Mucosa of descending colon (tissue), 3 donors: ENCODE results near the gene BCCIP. TPM values are rescaled to one million over a fixed set of nuclear protein-coding genes. Genes with fewer than 3 reads are reported as not detected.
A peak's percentile ranks its signal among the peaks of the same experiment; 100 is the strongest.

ENCODE experiments used
- ATAC-seq: fragments of 200-7000 bp; cut with Tn5 transposase; one replicate; pipeline ENCODE4 v1.9.1; 2020; ENCODE audit warnings: mild to moderate bottlenecking, moderate library complexity
- DNase-seq, 3 donors: peaks; one replicate each; pipeline ENCODE4 v3.0.0-alpha.2; 2020
- H3K36me3 ChIP-seq: fragments of 200-600 bp; one replicate; pipeline ENCODE4 v1.8.0; 2021; ENCODE audit warnings: low read depth, mild to moderate bottlenecking
- H3K4me1 ChIP-seq: fragments of 200-600 bp; one replicate; pipeline ENCODE4 v1.8.0; 2021; ENCODE audit warnings: low read depth, mild to moderate bottlenecking
- H3K4me3 ChIP-seq: fragments of 200-600 bp; one replicate; pipeline ENCODE4 v1.8.0; 2021; ENCODE audit warnings: mild to moderate bottlenecking
- H3K9me3 ChIP-seq: fragments of 200-600 bp; one replicate; pipeline ENCODE4 v1.8.0; 2021; ENCODE audit warnings: mild to moderate bottlenecking
- intact Hi-C, 2 donors: fragments of 100-400 bp; cut with DNase I in 1 of 2; cut with micrococcal nuclease in 1 of 2; formaldehyde crosslinking; loops; one replicate each; pipeline versions ENCODE4 v1.11.0 to v1.11.1; 2022; cut with DNase I, micrococcal nuclease
- total RNA-seq, 3 donors: library from RNA; stranded (reverse); fragmentation: NEBNext Ultra II Directional in 2 of 3; extraction: Animal tissue kit (Norgen Biotek cat#: 25700) in 2 of 3; gene quantifications; one replicate each; pipeline versions ENCODE4 v1.2.1 to v1.2.4, GENCODE V29; 2021 to 2023
- TF ChIP-seq, protein P1 (sequence below): fragments of 200-600 bp; IDR thresholded peaks from one replicate; pipeline ENCODE4 v1.8.0; 2022; ENCODE audit warnings: antibody characterized with exemption, mild to moderate bottlenecking
- donor health status: DM: no; HTN: no; CAD: no; lungs with moderate emphysema.
- donor health status: DM: no; HTN: no; CAD: no.
- donor health status: DM: no; HTN: yes; CAD: no.

The BCCIP gene
- total RNA-seq, 3 donors from 2014 or later: 30.7 to 48.2 (median 41.1) TPM

DNA sequence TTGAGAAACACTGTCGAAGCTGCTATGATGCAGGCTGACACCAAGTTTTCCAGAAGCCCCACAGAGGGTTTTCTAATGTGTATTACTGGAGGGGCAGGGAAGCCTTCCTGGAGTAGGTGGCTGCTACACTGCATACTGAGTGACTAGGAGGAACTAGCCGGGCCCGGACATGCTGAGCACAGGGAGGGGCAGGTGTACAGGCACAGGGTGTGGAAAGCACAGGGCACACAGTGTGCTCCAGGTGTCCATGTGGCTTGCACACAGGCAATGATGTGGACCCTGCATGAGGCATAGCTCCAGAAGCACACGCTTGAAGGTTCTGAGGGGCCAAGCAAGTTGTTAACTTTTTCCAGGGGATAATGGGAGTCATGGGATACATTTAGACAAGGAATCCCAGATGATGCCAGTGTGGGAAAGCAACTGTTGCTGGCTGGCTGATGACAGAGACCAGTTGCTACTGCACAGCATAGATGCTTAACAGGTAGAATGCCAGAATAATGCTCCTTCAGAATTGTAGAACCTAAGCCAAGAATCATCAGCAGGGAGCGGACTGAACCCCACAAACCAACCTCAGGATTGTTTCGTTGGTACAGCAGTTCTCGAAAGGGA is 43.2 kb downstream of the BCCIP start:
- no peak overlapping the region for H3K4me3 ChIP-seq
- no peaks in the 10 kb centered on the region for H3K4me1 ChIP-seq
- no peaks in the 10 kb centered on the region for H3K9me3 ChIP-seq
- H3K36me3 ChIP-seq: no peaks in the 10 kb centered on the region
- DNase-seq: peak in 2 of 3 donors; percentile 49 to 64
- peak; percentile 96 for ATAC-seq
- TF ChIP-seq, protein P1, sequence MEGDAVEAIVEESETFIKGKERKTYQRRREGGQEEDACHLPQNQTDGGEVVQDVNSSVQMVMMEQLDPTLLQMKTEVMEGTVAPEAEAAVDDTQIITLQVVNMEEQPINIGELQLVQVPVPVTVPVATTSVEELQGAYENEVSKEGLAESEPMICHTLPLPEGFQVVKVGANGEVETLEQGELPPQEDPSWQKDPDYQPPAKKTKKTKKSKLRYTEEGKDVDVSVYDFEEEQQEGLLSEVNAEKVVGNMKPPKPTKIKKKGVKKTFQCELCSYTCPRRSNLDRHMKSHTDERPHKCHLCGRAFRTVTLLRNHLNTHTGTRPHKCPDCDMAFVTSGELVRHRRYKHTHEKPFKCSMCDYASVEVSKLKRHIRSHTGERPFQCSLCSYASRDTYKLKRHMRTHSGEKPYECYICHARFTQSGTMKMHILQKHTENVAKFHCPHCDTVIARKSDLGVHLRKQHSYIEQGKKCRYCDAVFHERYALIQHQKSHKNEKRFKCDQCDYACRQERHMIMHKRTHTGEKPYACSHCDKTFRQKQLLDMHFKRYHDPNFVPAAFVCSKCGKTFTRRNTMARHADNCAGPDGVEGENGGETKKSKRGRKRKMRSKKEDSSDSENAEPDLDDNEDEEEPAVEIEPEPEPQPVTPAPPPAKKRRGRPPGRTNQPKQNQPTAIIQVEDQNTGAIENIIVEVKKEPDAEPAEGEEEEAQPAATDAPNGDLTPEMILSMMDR: no peak
- intact Hi-C loops: no loop called here

DNA sequence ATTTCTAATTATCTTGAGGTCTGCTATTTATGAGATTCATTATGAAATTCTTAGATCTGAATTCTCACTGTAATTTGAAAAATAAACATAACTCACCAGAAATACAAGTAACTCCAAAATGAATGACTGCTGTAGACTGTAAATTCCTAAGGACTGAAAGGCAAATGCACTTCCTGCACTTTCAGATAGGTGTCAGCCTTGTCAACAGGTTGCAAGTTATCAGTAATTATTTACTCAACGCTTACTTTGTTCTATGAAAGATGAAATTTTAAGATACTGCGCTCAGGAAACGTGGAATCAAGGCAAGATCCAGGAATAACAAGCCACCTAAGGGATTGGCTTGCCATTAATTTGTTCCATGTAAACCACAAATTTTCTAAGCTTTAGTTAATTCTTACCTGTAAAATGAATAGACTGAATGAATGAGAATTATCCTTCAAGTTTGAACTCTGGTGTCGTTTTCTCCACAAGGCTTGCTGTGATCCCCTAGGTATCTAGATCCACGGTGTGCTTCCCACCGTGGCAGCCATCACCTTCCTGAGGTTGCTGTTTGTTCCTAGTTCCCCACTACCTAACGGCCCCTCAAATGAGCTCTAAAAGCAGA is 45.1 kb downstream of the BCCIP start:
- no peak overlapping the region for H3K4me3 ChIP-seq
- ATAC-seq (peak; percentile 71), DNase-seq (peak in 1 of 3 donors; percentile 61)
- H3K9me3 ChIP-seq: no peaks in the 10 kb centered on the region
- intact Hi-C loops: no loop called here
- TF ChIP-seq, protein P1: peak; percentile 61
- H3K4me1 ChIP-seq: no peaks in the 10 kb centered on the region
- no peaks in the 10 kb centered on the region for H3K36me3 ChIP-seq

DNA sequence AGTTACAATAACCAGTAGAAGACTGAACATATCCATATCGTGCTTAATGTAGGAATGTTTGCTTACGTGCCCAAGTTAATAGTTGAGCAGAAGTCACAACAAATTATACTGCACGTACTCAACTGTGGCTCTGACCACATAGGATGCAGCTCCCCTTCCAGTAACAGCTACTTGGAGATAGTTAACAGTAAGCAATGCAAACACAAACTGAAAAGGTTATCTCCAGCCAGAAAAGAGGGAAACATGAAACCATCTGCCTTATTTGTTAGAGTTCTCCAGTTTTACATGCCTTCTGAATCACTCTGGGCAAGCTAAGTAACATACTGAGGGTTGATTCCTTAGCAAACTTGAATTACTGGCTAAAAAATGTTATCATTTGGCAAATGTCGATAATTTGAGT is 48.0 kb downstream of the BCCIP start:
- Histone ChIP-seq H3K36me3 (no peaks in the 10 kb centered on the region), H3K4me3 (no peak overlapping the region), H3K4me1 (no peaks in the 10 kb centered on the region), H3K9me3 (peaks cover 4% of the 10 kb centered on the region)
- intact Hi-C loops: no loop called here
- DNase-seq (no peak), ATAC-seq (no peak)
- TF ChIP-seq, protein P1: no peak

DNA sequence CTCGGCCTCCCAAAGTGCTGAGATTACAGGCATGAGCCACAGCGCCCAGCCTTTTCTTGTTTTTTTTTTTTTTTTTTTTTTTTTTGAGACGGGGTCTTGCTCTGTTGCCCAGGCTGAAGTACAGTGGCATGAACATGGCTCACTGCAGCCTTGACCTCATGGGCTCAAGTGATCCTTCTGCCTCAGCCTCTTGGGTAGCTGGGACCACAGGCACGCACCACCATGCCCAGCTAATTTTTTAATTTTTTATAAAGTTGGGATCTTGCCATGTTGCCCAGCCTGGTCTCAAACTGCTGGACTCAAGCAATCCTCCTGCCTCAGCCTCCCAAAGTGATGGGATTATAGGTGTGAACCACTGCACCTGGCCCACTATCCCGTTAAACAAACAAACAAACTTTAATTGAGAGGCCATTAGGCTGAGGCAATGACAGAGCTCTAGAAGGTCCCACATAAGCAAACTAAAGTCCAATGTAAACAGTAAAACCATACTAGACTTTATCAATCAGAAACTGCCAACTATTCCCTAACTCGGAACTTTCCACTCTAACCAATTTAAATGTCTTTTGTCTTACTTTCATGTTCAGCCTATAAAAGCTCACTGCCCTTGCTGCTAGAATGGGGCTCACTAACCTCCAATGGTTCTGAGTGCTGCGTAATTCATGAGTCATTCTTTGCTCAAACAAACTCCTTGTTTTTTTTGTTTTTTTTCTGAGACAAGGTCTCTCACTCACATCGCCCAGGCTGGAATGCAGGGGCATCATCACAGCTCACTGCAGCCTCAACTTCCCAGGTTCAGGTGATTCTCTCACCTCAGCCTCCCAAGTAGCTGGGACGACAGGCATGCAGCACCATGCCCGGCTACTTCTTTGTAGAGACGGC is 55.9 kb downstream of the BCCIP start:
- intact Hi-C loops: no loop called here
- peak; percentile 39 for ATAC-seq
- H3K36me3 ChIP-seq: no peaks in the 10 kb centered on the region
- H3K9me3 ChIP-seq: peaks cover 4% of the 10 kb centered on the region
- H3K4me3 ChIP-seq: no peak overlapping the region
- no peaks in the 10 kb centered on the region for H3K4me1 ChIP-seq
- TF ChIP-seq, protein P1: no peak
- no peak for DNase-seq

DNA sequence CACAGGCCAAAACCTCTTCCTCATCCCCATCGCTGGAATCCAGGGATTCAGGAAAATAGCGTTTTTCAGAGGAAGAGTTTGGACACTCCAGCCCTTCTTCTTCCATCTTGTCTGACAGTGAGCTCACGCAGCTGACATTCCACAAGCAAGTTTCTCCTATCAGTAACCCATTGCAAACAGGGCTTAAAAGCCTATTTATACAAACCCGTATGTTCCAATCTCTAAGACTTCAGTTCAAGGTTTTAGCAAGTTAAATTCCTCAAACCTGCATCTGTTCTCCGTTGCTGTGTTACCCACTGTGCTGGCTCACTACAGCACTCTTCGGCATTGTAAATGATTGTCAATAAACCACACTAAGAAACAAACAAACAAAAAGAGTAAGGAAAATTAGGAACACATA is 57.4 kb downstream of the BCCIP start:
- Histone ChIP-seq H3K4me3 (no peak overlapping the region), H3K9me3 (peaks cover 4% of the 10 kb centered on the region), H3K36me3 (no peaks in the 10 kb centered on the region), H3K4me1 (no peaks in the 10 kb centered on the region)
- ATAC-seq (no peak), DNase-seq (no peak)
- TF ChIP-seq, protein P1: no peak
- intact Hi-C loops: no loop called here
